ENCODE measurements around the gene CEP95.

Gene CEP95

DNA sequence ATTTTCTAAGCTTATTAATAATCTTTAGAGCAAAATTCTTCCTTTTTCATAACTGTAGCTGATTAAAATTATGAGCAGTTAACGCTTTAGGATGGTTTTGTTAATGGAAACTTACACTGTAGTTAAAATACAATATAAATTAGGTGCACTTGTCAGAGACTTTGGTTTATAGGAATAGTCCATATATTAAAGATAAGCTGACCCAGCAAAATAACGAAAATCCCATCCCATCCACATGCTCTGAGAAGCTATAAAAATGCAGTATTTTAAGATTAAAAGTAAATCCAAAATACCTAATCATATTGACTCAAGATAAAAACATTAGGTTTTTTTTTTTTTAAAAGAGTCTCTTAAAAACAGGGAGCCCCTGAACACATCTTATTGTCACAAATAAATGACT is 38.0 kb downstream of the CEP95 start:
- H3K9me3 ChIP-seq (ENCODE audit: insufficient read depth, low read length), result no peaks in the 10 kb centered on the region
- H3K79me2 ChIP-seq (ENCODE audit: low read length), result no peaks in the 10 kb centered on the region
- H3K4me2 ChIP-seq (ENCODE audit: low read length), result no peak overlapping the region
- no peaks in the 10 kb centered on the region for H3K4me1 ChIP-seq (ENCODE audit: low read length)
- H3K4me3 ChIP-seq (ENCODE audit: low read length), result no peak overlapping the region
- no peaks in the 10 kb centered on the region for H3K27me3 ChIP-seq (ENCODE audit: low read depth, low read length)
- no peak overlapping the region for H2AFZ ChIP-seq (ENCODE audit: low read depth, low read length)
- TF ChIP-seq, protein P1, sequence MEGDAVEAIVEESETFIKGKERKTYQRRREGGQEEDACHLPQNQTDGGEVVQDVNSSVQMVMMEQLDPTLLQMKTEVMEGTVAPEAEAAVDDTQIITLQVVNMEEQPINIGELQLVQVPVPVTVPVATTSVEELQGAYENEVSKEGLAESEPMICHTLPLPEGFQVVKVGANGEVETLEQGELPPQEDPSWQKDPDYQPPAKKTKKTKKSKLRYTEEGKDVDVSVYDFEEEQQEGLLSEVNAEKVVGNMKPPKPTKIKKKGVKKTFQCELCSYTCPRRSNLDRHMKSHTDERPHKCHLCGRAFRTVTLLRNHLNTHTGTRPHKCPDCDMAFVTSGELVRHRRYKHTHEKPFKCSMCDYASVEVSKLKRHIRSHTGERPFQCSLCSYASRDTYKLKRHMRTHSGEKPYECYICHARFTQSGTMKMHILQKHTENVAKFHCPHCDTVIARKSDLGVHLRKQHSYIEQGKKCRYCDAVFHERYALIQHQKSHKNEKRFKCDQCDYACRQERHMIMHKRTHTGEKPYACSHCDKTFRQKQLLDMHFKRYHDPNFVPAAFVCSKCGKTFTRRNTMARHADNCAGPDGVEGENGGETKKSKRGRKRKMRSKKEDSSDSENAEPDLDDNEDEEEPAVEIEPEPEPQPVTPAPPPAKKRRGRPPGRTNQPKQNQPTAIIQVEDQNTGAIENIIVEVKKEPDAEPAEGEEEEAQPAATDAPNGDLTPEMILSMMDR (IDR thresholded peaks at IDR 0.05; ENCODE audit: low read depth, low read length), result no peak
- no peak for TF ChIP-seq EZH2phosphoT487 (IDR thresholded peaks at IDR 0.05; ENCODE audit: low read depth)
- H3K9ac ChIP-seq (ENCODE audit: low read length), result no peak overlapping the region
- no peak overlapping the region for H3K27ac ChIP-seq (ENCODE audit: low read length)
- H4K20me1 ChIP-seq (ENCODE audit: insufficient read depth, low read length), result no peaks in the 10 kb centered on the region
- peaks cover 26% of the 10 kb centered on the region for H3K36me3 ChIP-seq (replicated peaks; ENCODE audit: low read depth, low read length)

DNA sequence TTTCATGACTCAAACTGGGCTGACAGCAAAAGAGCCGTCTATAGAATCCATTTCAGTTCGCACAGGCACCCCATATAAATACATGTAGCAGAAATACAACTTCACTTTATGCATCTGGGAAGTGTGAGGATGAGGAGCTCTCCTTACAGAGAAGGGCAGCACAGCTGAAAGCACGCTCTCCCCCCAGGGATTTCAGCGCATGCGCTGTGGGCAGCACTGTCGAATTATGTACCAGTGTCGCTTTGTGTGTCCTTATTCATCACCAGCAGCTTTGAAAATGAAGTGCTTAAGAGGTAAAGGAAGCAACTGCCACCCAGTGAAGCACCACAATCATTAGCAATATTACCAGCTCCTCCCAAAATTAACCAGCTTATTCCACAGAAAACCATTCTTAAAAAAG is 39.9 kb downstream of the CEP95 start:
- H3K9ac ChIP-seq (ENCODE audit: low read length), result no peak overlapping the region
- H3K27ac ChIP-seq (ENCODE audit: low read length), result no peak overlapping the region

DNA sequence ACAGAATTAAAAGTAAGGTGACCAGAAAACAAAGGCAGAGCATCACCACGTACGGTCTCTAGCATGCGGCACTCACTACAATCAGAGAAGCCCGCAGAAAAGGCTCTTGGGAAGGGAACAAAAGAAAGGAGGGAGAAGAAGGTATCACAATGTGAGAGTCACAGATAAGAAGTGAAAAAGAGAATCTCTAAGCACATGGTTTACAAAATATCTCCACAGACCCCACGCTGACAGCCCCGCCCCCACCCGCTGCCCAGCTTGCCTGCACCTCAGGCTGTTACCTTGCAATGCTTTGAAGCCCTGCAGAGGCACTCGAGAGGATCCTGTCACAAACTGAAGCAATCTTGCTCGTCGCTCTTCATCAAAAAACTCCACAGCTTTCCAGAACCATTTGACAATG is 40.5 kb downstream of the CEP95 start:
- Histone ChIP-seq H3K27me3 (ENCODE audit: low read depth, low read length) (no peaks in the 10 kb centered on the region), H3K27ac (ENCODE audit: low read length) (no peak overlapping the region), H3K4me3 (ENCODE audit: low read length) (no peak overlapping the region), H3K9me3 (ENCODE audit: insufficient read depth, low read length) (no peaks in the 10 kb centered on the region), H3K9ac (ENCODE audit: low read length) (no peak overlapping the region), H3K36me3 (replicated peaks; ENCODE audit: low read depth, low read length) (peaks cover 15% of the 10 kb centered on the region), H4K20me1 (ENCODE audit: insufficient read depth, low read length) (no peaks in the 10 kb centered on the region), H3K4me1 (ENCODE audit: low read length) (no peaks in the 10 kb centered on the region), H3K4me2 (ENCODE audit: low read length) (no peak overlapping the region), H2AFZ (ENCODE audit: low read depth, low read length) (no peak overlapping the region), H3K79me2 (ENCODE audit: low read length) (no peaks in the 10 kb centered on the region)
- no peak for TF ChIP-seq EZH2phosphoT487 (IDR thresholded peaks at IDR 0.05; ENCODE audit: low read depth)
- TF ChIP-seq, protein P1 (IDR thresholded peaks at IDR 0.05; ENCODE audit: low read depth, low read length), result no peak

More for the DNA sequence above, 39.9 kb downstream of the CEP95 start:
- Histone ChIP-seq H4K20me1 (ENCODE audit: insufficient read depth, low read length) (no peaks in the 10 kb centered on the region), H3K36me3 (replicated peaks; ENCODE audit: low read depth, low read length) (peaks cover 20% of the 10 kb centered on the region), H3K27me3 (ENCODE audit: low read depth, low read length) (no peaks in the 10 kb centered on the region), H3K4me3 (ENCODE audit: low read length) (no peak overlapping the region), H2AFZ (ENCODE audit: low read depth, low read length) (no peak overlapping the region), H3K4me2 (ENCODE audit: low read length) (no peak overlapping the region), H3K79me2 (ENCODE audit: low read length) (no peaks in the 10 kb centered on the region), H3K4me1 (ENCODE audit: low read length) (no peaks in the 10 kb centered on the region), H3K9me3 (ENCODE audit: insufficient read depth, low read length) (no peaks in the 10 kb centered on the region)
- no peak for TF ChIP-seq EZH2phosphoT487 (IDR thresholded peaks at IDR 0.05; ENCODE audit: low read depth)
- TF ChIP-seq, protein P1 (IDR thresholded peaks at IDR 0.05; ENCODE audit: low read depth, low read length), result no peak

- H3K4me1 ChIP-seq (ENCODE audit: low read length), result no peaks in the 10 kb centered on the region
- H3K36me3 ChIP-seq (replicated peaks; ENCODE audit: low read depth, low read length), result peaks cover 7% of the 10 kb centered on the region
- H3K9me3 ChIP-seq (ENCODE audit: insufficient read depth, low read length), result no peaks in the 10 kb centered on the region
- H3K27me3 ChIP-seq (ENCODE audit: low read depth, low read length), result no peaks in the 10 kb centered on the region
- no peak overlapping the region for H2AFZ ChIP-seq (ENCODE audit: low read depth, low read length)
- H3K4me3 ChIP-seq (ENCODE audit: low read length), result no peak overlapping the region
- H3K79me2 ChIP-seq (ENCODE audit: low read length), result no peaks in the 10 kb centered on the region
- no peaks in the 10 kb centered on the region for H4K20me1 ChIP-seq (ENCODE audit: insufficient read depth, low read length)
- H3K27ac ChIP-seq (ENCODE audit: low read length), result no peak overlapping the region
- H3K9ac ChIP-seq (ENCODE audit: low read length), result no peak overlapping the region
- no peak overlapping the region for H3K4me2 ChIP-seq (ENCODE audit: low read length)
- no peak for TF ChIP-seq EZH2phosphoT487 (IDR thresholded peaks at IDR 0.05; ENCODE audit: low read depth)
- TF ChIP-seq, protein P1 (IDR thresholded peaks at IDR 0.05; ENCODE audit: low read depth, low read length), result no peak
Measured at GRCh38 chr17:64551461-64551860, 44.7 kb downstream of the CEP95 start.
